Kasumi-1 (cell line): Measurements from ENCODE around the gene NFIA.

Experiments used
- DNase-seq, 2 experiments: peaks; one replicate each; lab custom pipeline; 2025; lab: John Stamatoyannopoulos, UW

The NFIA gene

GRCh38 chr1:61498342-61498741 is 416.0 kb downstream of the NFIA start:
- no peak for DNase-seq

GRCh38 chr1:61501971-61502916 is 419.9 kb downstream of the NFIA start:
- no peak for DNase-seq

GRCh38 chr1:61504305-61504704 is 421.9 kb downstream of the NFIA start:
- DNase-seq: no peak

- no peak for DNase-seq
Measured at GRCh38 chr1:61504852-61505390, 422.6 kb downstream of the NFIA start.

- DNase-seq: no peak
Measured at GRCh38 chr1:61506236-61506635, 423.9 kb downstream of the NFIA start.

- DNase-seq: no peak
Measured at GRCh38 chr1:61506944-61507500, 424.7 kb downstream of the NFIA start.
